CD4-positive, alpha-beta T cell (primary cell): ENCODE measurements around the gene NR2F1. TPM values are rescaled to one million over a fixed set of nuclear protein-coding genes. Genes with fewer than 3 reads are reported as not detected.

Source experiments
- ATAC-seq: fragments of 200-7000 bp; cut with Tn5 transposase; one replicate; pipeline ENCODE4 v1.10.0; 2022; ENCODE audit warnings: mild to moderate bottlenecking; ENCODE audit not compliant: poor library complexity
- CTCF ChIA-PET: fragments of 350-600 bp; sonication (Branson Sonifier 250); formaldehyde crosslinking; loops from one replicate; lab custom pipeline; 2021; ENCODE audit warnings: antibody characterized with exemption, inconsistent platforms; lab: Charles Lee
- POLR2A ChIA-PET: fragments of 350-600 bp; sonication (Branson Sonifier 250); formaldehyde crosslinking; loops from one replicate; lab custom pipeline; 2021; ENCODE audit warnings: antibody characterized with exemption, inconsistent platforms; lab: Charles Lee
- DNase-seq, 14 experiments: peaks; one replicate each; pipeline ENCODE4 v3.0.0-alpha.2; 2013 to 2020; ENCODE audit warnings: mixed read lengths in 2 of 14
- H3K27ac ChIP-seq, 2 donors: one replicate each; pipeline versions ENCODE4 v1.5.1 to v1.7.0; 2013; ENCODE audit warnings: low read length in 2 of 2, low read depth in 1 of 2, mild to moderate bottlenecking in 1 of 2
- H3K27me3 ChIP-seq, 2 experiments: 1 replicate in 1 of 2; 2 replicates in 1 of 2; pipeline versions ENCODE4 v1.6.1 to v1.7.0; 2013; ENCODE audit warnings: low read length in 2 of 2, control low read depth in 1 of 2, mild to moderate bottlenecking in 1 of 2, moderate library complexity in 1 of 2; ENCODE audit not compliant: insufficient read depth in 2 of 2, control insufficient read depth in 1 of 2
- H3K36me3 ChIP-seq: one replicate; pipeline ENCODE4 v1.6.1; 2013; ENCODE audit warnings: low read length, control low read depth; ENCODE audit not compliant: insufficient read depth
- H3K4me1 ChIP-seq: one replicate; pipeline ENCODE4 v1.6.1; 2013; ENCODE audit warnings: low read length, control low read depth; ENCODE audit not compliant: insufficient read depth
- H3K4me3 ChIP-seq: one replicate; pipeline ENCODE4 v1.5.1; 2013; ENCODE audit warnings: mild to moderate bottlenecking, low read length, moderate library complexity
- H3K9me3 ChIP-seq, 2 experiments: 1 replicate in 1 of 2; 2 replicates in 1 of 2; pipeline versions ENCODE4 v1.6.1 to v1.7.0; 2013; ENCODE audit warnings: low read length in 2 of 2, mild to moderate bottlenecking in 2 of 2, control low read depth in 1 of 2, moderate library complexity in 1 of 2; ENCODE audit not compliant: control insufficient read depth in 1 of 2, insufficient read depth in 1 of 2
- H3K27ac Mint-ChIP-seq: one replicate; pipeline ENCODE4 v1.8.0; 2020; ENCODE audit warnings: mixed read lengths
- H3K27me3 Mint-ChIP-seq: one replicate; pipeline ENCODE4 v1.8.0; 2021; ENCODE audit warnings: mixed read lengths
- H3K36me3 Mint-ChIP-seq: one replicate; pipeline ENCODE4 v1.8.0; 2021; ENCODE audit warnings: low read depth, mixed read lengths
- H3K4me1 Mint-ChIP-seq: one replicate; pipeline ENCODE4 v1.8.0; 2021; ENCODE audit warnings: low read depth, mixed read lengths
- H3K4me3 Mint-ChIP-seq: one replicate; pipeline ENCODE4 v1.8.0; 2020; ENCODE audit warnings: mild to moderate bottlenecking, mixed read lengths
- H3K9me3 Mint-ChIP-seq: one replicate; pipeline ENCODE4 v1.8.0; 2020; ENCODE audit warnings: mixed read lengths
- intact Hi-C, 2 experiments: fragments of 100-400 bp; cut with DNase I in 1 of 2; cut with micrococcal nuclease in 1 of 2; formaldehyde crosslinking; loops; one replicate each; pipeline versions ENCODE4 v1.15.1 to v1.9.0; 2023 to 2025; cut with DNase I, micrococcal nuclease
- total RNA-seq, 174 experiments: library from RNA in 2 of 174; stranded (reverse) in 2 of 174; gene quantifications; one replicate each; pipeline ENCODE4 v1.2.3 and lab custom pipeline; 2021 to 2026
- TF ChIP-seq, protein P1 (sequence below): fragments of 200-600 bp; IDR thresholded peaks from one replicate; pipeline ENCODE4 v1.8.0; 2022; ENCODE audit warnings: antibody characterized with exemption, mild to moderate bottlenecking

NR2F1 gene
- total RNA-seq, 2 experiments from 2014 or later: not detected

- H3K27ac ChIP-seq: no peak overlapping the region
- TF ChIP-seq, protein P1, sequence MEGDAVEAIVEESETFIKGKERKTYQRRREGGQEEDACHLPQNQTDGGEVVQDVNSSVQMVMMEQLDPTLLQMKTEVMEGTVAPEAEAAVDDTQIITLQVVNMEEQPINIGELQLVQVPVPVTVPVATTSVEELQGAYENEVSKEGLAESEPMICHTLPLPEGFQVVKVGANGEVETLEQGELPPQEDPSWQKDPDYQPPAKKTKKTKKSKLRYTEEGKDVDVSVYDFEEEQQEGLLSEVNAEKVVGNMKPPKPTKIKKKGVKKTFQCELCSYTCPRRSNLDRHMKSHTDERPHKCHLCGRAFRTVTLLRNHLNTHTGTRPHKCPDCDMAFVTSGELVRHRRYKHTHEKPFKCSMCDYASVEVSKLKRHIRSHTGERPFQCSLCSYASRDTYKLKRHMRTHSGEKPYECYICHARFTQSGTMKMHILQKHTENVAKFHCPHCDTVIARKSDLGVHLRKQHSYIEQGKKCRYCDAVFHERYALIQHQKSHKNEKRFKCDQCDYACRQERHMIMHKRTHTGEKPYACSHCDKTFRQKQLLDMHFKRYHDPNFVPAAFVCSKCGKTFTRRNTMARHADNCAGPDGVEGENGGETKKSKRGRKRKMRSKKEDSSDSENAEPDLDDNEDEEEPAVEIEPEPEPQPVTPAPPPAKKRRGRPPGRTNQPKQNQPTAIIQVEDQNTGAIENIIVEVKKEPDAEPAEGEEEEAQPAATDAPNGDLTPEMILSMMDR: no peak
- H3K36me3 ChIP-seq: no peaks in the 10 kb centered on the region
- intact Hi-C loops: no loop called here
- peaks cover 0 to 36% of the 10 kb centered on the region in 2 experiments for H3K9me3 ChIP-seq
- no peak overlapping the region for H3K4me3 ChIP-seq
- no peak for DNase-seq
- no peak for ATAC-seq
- POLR2A ChIA-PET: no interaction called here
- H3K4me1 ChIP-seq: peaks cover 18% of the 10 kb centered on the region
- H3K9me3 Mint-ChIP-seq: no peaks in the 10 kb centered on the region
- H3K36me3 Mint-ChIP-seq: no peaks in the 10 kb centered on the region
- CTCF ChIA-PET: no interaction called here
- peaks cover 68 to 80% of the 10 kb centered on the region in 2 experiments for H3K27me3 ChIP-seq
- peaks cover 18% of the 10 kb centered on the region for H3K4me1 Mint-ChIP-seq
- H3K27me3 Mint-ChIP-seq: peaks cover 90% of the 10 kb centered on the region
- peak overlapping the region; percentile 3 for H3K27ac Mint-ChIP-seq
- no peak overlapping the region for H3K4me3 Mint-ChIP-seq
These were observed 6.3 kb downstream of the NR2F1 start for GRCh38 chr5:93589152-93589828.

- intact Hi-C loops: loop anchor here in 1 of 2 experiments (10.0 kb wide), 1 partner anchor 1025 kb away; the partner anchor contains the start of genes KIAA0825 and SLF1
- Histone ChIP-seq H3K27me3 (peaks cover 72 to 86% of the 10 kb centered on the region in 2 experiments), H3K9me3 (peaks cover 0 to 41% of the 10 kb centered on the region in 2 experiments), H3K36me3 (no peaks in the 10 kb centered on the region), H3K27ac (no peak overlapping the region), H3K4me1 (peaks cover 19% of the 10 kb centered on the region), H3K4me3 (no peak overlapping the region)
- TF ChIP-seq, protein P1: no peak
- H3K27ac Mint-ChIP-seq: no peak overlapping the region
- no peak for ATAC-seq
- ChIA-PET POLR2A (no interaction called here), CTCF (no interaction called here)
- DNase-seq: no peak
- peaks cover 18% of the 10 kb centered on the region for H3K4me1 Mint-ChIP-seq
- H3K36me3 Mint-ChIP-seq: no peaks in the 10 kb centered on the region
- peaks cover 95% of the 10 kb centered on the region for H3K27me3 Mint-ChIP-seq
- H3K9me3 Mint-ChIP-seq: no peaks in the 10 kb centered on the region
- no peak overlapping the region for H3K4me3 Mint-ChIP-seq
These were observed 6.8 kb downstream of the NR2F1 start for GRCh38 chr5:93589829-93590215.

- H3K27me3 Mint-ChIP-seq: peaks cover 98% of the 10 kb centered on the region
- no peak overlapping the region for H3K27ac Mint-ChIP-seq
- ChIA-PET POLR2A (no interaction called here), CTCF (no interaction called here)
- intact Hi-C loops: loop anchor here in 1 of 2 experiments (10.0 kb wide), 1 partner anchor 1024 kb away; the partner anchor contains the start of genes KIAA0825 and SLF1
- H3K9me3 Mint-ChIP-seq: no peaks in the 10 kb centered on the region
- no peak overlapping the region for H3K27ac ChIP-seq
- no peak overlapping the region for H3K4me3 ChIP-seq
- TF ChIP-seq, protein P1: no peak
- H3K36me3 Mint-ChIP-seq: no peaks in the 10 kb centered on the region
- no peak overlapping the region for H3K4me3 Mint-ChIP-seq
- peaks cover 6 to 47% of the 10 kb centered on the region in 2 experiments for H3K9me3 ChIP-seq
- H3K4me1 Mint-ChIP-seq: peaks cover 21% of the 10 kb centered on the region
- DNase-seq (no peak), ATAC-seq (no peak)
- H3K36me3 ChIP-seq: no peaks in the 10 kb centered on the region
- H3K27me3 ChIP-seq: peaks cover 76 to 92% of the 10 kb centered on the region in 2 experiments
- H3K4me1 ChIP-seq: peaks cover 21% of the 10 kb centered on the region
These were observed 7.5 kb downstream of the NR2F1 start for GRCh38 chr5:93590493-93590892.
